ENCODE measurements around the gene NTN1. TPM values are rescaled to one million over a fixed set of nuclear protein-coding genes. Genes with fewer than 3 reads are reported as not detected.

The NTN1 gene
- total RNA-seq, 1 experiment from 2014 or later = 4.2 TPM

- no peaks in the 10 kb centered on the region for H3K27me3 ChIP-seq (ENCODE audit: insufficient read depth, low read length)
- intact Hi-C loops (cut with micrococcal nuclease) = no loop called here
- no peak for ATAC-seq
- BruUV-seq (replicated peaks) = no TSS peak
- DNase-seq (ENCODE audit: low read depth, low spot score) = no peak
- CTCF ChIA-PET = no interaction called here
- H3K9ac ChIP-seq (ENCODE audit: low read length) = no peak overlapping the region
- no peaks in the 10 kb centered on the region for H3K9me2 ChIP-seq (ENCODE audit: insufficient read depth)
- H3K36me3 ChIP-seq (ENCODE audit: control insufficient read depth in 1 of 2, insufficient read depth in 2 of 2, low read length in 2 of 2) = no peaks in the 10 kb centered on the region
- POLR2A ChIA-PET = no interaction called here
- no peak overlapping the region for H2AFZ ChIP-seq (ENCODE audit: low read depth, low read length, poor library complexity, severe bottlenecking)
- H3K4me2 ChIP-seq (ENCODE audit: low read length) = no peak overlapping the region
- no peak overlapping the region for H3K27ac ChIP-seq (ENCODE audit: low read depth, low read length)
- no peaks in the 10 kb centered on the region for H3K79me2 ChIP-seq (ENCODE audit: insufficient read depth, low read length)
- no peak for TF ChIP-seq YY1 (IDR thresholded peaks at IDR 0.05; ENCODE audit: extremely low read depth, insufficient replicate concordance, low read depth, low read length)
- TF ChIP-seq CEBPB (IDR thresholded peaks at IDR 0.05; ENCODE audit: low read depth) = no peak
- no peak for TF ChIP-seq SIN3A (IDR thresholded peaks at IDR 0.05; ENCODE audit: low read depth)
- TF ChIP-seq, protein P1, sequence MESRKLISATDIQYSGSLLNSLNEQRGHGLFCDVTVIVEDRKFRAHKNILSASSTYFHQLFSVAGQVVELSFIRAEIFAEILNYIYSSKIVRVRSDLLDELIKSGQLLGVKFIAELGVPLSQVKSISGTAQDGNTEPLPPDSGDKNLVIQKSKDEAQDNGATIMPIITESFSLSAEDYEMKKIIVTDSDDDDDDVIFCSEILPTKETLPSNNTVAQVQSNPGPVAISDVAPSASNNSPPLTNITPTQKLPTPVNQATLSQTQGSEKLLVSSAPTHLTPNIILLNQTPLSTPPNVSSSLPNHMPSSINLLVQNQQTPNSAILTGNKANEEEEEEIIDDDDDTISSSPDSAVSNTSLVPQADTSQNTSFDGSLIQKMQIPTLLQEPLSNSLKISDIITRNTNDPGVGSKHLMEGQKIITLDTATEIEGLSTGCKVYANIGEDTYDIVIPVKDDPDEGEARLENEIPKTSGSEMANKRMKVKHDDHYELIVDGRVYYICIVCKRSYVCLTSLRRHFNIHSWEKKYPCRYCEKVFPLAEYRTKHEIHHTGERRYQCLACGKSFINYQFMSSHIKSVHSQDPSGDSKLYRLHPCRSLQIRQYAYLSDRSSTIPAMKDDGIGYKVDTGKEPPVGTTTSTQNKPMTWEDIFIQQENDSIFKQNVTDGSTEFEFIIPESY (IDR thresholded peaks at IDR 0.05; ENCODE audit: extremely low read depth, insufficient replicate concordance, low read length) = no peak
- TF ChIP-seq, protein P2, sequence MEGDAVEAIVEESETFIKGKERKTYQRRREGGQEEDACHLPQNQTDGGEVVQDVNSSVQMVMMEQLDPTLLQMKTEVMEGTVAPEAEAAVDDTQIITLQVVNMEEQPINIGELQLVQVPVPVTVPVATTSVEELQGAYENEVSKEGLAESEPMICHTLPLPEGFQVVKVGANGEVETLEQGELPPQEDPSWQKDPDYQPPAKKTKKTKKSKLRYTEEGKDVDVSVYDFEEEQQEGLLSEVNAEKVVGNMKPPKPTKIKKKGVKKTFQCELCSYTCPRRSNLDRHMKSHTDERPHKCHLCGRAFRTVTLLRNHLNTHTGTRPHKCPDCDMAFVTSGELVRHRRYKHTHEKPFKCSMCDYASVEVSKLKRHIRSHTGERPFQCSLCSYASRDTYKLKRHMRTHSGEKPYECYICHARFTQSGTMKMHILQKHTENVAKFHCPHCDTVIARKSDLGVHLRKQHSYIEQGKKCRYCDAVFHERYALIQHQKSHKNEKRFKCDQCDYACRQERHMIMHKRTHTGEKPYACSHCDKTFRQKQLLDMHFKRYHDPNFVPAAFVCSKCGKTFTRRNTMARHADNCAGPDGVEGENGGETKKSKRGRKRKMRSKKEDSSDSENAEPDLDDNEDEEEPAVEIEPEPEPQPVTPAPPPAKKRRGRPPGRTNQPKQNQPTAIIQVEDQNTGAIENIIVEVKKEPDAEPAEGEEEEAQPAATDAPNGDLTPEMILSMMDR (IDR thresholded peaks at IDR 0.05 in 2 of 3, conservative IDR thresholded peaks at IDR 0.05 in 1 of 3; ENCODE audit: borderline replicate concordance in 1 of 3, insufficient read depth in 1 of 3, low read depth in 2 of 3, low read length in 2 of 3) = no peak
- TF ChIP-seq EGR1 (IDR thresholded peaks at IDR 0.05; ENCODE audit: low read depth) = no peak
- TF ChIP-seq RAD21 (IDR thresholded peaks at IDR 0.05; ENCODE audit: low read depth) = no peak
- no peak for TF ChIP-seq POLR2AphosphoS5 (IDR thresholded peaks at IDR 0.05; ENCODE audit: low read depth, low read length)
- TF ChIP-seq JUND (IDR thresholded peaks at IDR 0.05) = no peak
- no peak for TF ChIP-seq REST (IDR thresholded peaks at IDR 0.05; ENCODE audit: low read depth)
- TF ChIP-seq POLR2A (IDR thresholded peaks at IDR 0.05; ENCODE audit: borderline replicate concordance, extremely low read depth, insufficient read depth, insufficient read length) = no peak
- no peak for TF ChIP-seq ZFX (IDR thresholded peaks at IDR 0.05)
- no peak for TF ChIP-seq EZH2phosphoT487 (IDR thresholded peaks at IDR 0.05; ENCODE audit: borderline replicate concordance)
- no peak for TF ChIP-seq SRF (IDR thresholded peaks at IDR 0.05; ENCODE audit: low read depth)
- TF ChIP-seq SP1 (IDR thresholded peaks at IDR 0.05; ENCODE audit: low read depth) = no peak
- RAD21 ChIA-PET (ENCODE audit: low non-redundant PET in 1 of 2, low total read pairs in 2 of 2, uncharacterized antibody in 2 of 2, unreplicated experiment in 2 of 2) = no interaction called here
- H3K4me3 ChIP-seq (replicated peaks in 1 of 2; ENCODE audit: low read depth in 1 of 2, low read length in 2 of 2) = no peak overlapping the region
- H4K20me1 ChIP-seq (ENCODE audit: insufficient read depth) = no peaks in the 10 kb centered on the region
- H3K9me3 ChIP-seq (ENCODE audit: control insufficient read depth in 1 of 2, insufficient read depth in 1 of 2, low read depth in 1 of 2, low read length in 2 of 2) = no peaks in the 10 kb centered on the region; a peak in 1 of 4 replicates
- H3K4me1 ChIP-seq (ENCODE audit: control insufficient read depth in 1 of 2, insufficient read depth in 2 of 2, low read length in 2 of 2) = no peaks in the 10 kb centered on the region
Measured at GRCh38 chr17:9226794-9227135, 205.5 kb downstream of the NTN1 start.

Measured in HCT116 (cell line).